Esophagus muscularis mucosa (tissue), 4 donors: Measurements from ENCODE around the gene WDR35. TPM values are rescaled to one million over a fixed set of nuclear protein-coding genes. Genes with fewer than 3 reads are reported as not detected.
"Not testable (repeated sequence)": the region's sequence is repeated elsewhere in the genome, so short reads cannot be mapped to it uniquely, and the experiment has no call there.

Experiments
- DNase-seq: peaks from one replicate; pipeline ENCODE4 v3.0.0-alpha.2; 2017; ENCODE audit errors: extremely low spot score
- H3K27ac ChIP-seq, 4 donors: fragments of 200-600 bp; sonication (generic); replicated peaks in 1 of 4; 1 replicate in 3 of 4; 2 replicates in 1 of 4; pipeline ENCODE4 v1.5.1; 2016 to 2019; ENCODE audit warnings: mild to moderate bottlenecking in 1 of 4
- H3K27me3 ChIP-seq, 4 donors: fragments of 200-600 bp; sonication (generic); one replicate each; pipeline versions ENCODE4 v1.5.1 to v1.6.0; 2016 to 2019
- H3K36me3 ChIP-seq, 4 donors: fragments of 200-600 bp; sonication (generic); one replicate each; pipeline ENCODE4 v1.5.1; 2016 to 2019
- H3K4me1 ChIP-seq, 4 donors: fragments of 200-600 bp; sonication (generic); one replicate each; pipeline ENCODE4 v1.5.1; 2016 to 2019
- H3K4me3 ChIP-seq, 4 donors: fragments of 200-600 bp; sonication (generic); 1 replicate in 2 of 4; 2 replicates in 2 of 4; pipeline ENCODE4 v1.5.1; 2016 to 2019; ENCODE audit warnings: mild to moderate bottlenecking in 4 of 4, moderate library complexity in 1 of 4
- H3K9me3 ChIP-seq, 4 donors: fragments of 200-600 bp; sonication (generic); 1 replicate in 3 of 4; 2 replicates in 1 of 4; pipeline ENCODE4 v1.5.1; 2016 to 2019
- EP300 ChIP-seq: sonication (generic); formaldehyde crosslinking; IDR thresholded peaks from one replicate; pipeline ENCODE4 v1.6.1; 2017; ENCODE audit warnings: antibody characterized with exemption
- POLR2A ChIP-seq: fragments of 450-650 bp; IDR thresholded peaks from one replicate; pipeline ENCODE4 v1.6.1; 2017; ENCODE audit warnings: antibody characterized with exemption, moderate library complexity, mild to moderate bottlenecking, low read depth
- POLR2AphosphoS5 ChIP-seq, 2 donors: sonication (generic); formaldehyde crosslinking; IDR thresholded peaks; one replicate each; pipeline ENCODE4 v1.6.1; 2017; ENCODE audit warnings: antibody characterized with exemption in 2 of 2
- WGBS: methylation state at CpG from one replicate; pipeline ENCODE4 v1.1.5; 2018; 5-methylcytosine and 5-hydroxymethylcytosine counted together
- intact Hi-C: fragments of 100-400 bp; cut with DNase I; formaldehyde crosslinking; loops from one replicate; pipeline ENCODE4 v1.15.1; 2023
- total RNA-seq, 4 donors: library from RNA; depleted of rRNA; stranded (reverse); fragments of >200 nt; gene quantifications; one replicate each; pipeline versions ENCODE4 v1.1.0 to v1.2.1, GENCODE V29; 2016
- TF ChIP-seq, protein P1 (sequence below), 3 experiments: fragments of 200-600 bp in 2 of 3; fragments of 450-650 bp in 1 of 3; sonication (generic) in 2 of 3; IDR thresholded peaks; one replicate each; pipeline ENCODE4 v1.5.1; 2017 to 2019; ENCODE audit warnings: antibody characterized with exemption in 3 of 3, mild to moderate bottlenecking in 2 of 3, moderate library complexity in 1 of 3

Gene WDR35
- total RNA-seq, 4 donors from 2014 or later: 9.4 to 15.0 (median 12.3) TPM

DNA sequence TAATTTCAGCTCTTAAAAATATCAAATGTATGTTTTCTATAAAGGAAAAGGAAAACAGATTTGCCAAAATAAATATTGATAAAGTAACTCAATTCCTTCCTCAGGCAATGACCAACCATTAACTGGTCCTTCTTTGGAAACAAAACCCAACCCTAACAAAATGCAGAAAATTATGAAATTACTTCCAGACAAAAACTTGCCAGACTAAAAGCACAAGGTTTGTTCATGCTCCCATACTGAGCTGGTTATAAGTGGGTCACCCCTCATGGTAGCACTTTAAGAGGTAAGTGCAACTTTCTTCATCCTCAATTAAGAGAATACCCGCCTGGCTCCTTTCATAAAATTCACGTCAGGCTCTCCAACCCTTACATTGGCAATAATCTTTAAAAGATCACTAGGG, 57.0 kb downstream of the WDR35 start:
- H3K27me3 ChIP-seq: no peaks in the 10 kb centered on the region
- H3K9me3 ChIP-seq: peaks cover 0 to 10% (median 8%) of the 10 kb centered on the region in 4 donors
- no peak for DNase-seq
- intact Hi-C loops: no loop called here
- 97% methylated on average over 2 of the region's 2 CpGs for WGBS
- TF ChIP-seq, protein P1, sequence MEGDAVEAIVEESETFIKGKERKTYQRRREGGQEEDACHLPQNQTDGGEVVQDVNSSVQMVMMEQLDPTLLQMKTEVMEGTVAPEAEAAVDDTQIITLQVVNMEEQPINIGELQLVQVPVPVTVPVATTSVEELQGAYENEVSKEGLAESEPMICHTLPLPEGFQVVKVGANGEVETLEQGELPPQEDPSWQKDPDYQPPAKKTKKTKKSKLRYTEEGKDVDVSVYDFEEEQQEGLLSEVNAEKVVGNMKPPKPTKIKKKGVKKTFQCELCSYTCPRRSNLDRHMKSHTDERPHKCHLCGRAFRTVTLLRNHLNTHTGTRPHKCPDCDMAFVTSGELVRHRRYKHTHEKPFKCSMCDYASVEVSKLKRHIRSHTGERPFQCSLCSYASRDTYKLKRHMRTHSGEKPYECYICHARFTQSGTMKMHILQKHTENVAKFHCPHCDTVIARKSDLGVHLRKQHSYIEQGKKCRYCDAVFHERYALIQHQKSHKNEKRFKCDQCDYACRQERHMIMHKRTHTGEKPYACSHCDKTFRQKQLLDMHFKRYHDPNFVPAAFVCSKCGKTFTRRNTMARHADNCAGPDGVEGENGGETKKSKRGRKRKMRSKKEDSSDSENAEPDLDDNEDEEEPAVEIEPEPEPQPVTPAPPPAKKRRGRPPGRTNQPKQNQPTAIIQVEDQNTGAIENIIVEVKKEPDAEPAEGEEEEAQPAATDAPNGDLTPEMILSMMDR (IDR thresholded peaks at IDR 0.05): no peak
- TF ChIP-seq EP300 (no peak), POLR2A (no peak), POLR2AphosphoS5 (IDR thresholded peaks at IDR 0.05) (no peak)
- no peaks in the 10 kb centered on the region for H3K4me1 ChIP-seq
- no peak overlapping the region for H3K27ac ChIP-seq
- no peak overlapping the region for H3K4me3 ChIP-seq
- H3K36me3 ChIP-seq: peaks cover 29 to 80% (median 43%) of the 10 kb centered on the region in 4 donors

GRCh38 chr2:19929226-19929625, 60.7 kb downstream of the WDR35 start:
- intact Hi-C loops: no loop called here
- TF ChIP-seq, protein P1 (IDR thresholded peaks at IDR 0.05): no peak
- TF ChIP-seq POLR2AphosphoS5 (IDR thresholded peaks at IDR 0.05) (no peak), EP300 (no peak), POLR2A (no peak)
- H3K36me3 ChIP-seq: peaks cover 19 to 72% (median 33%) of the 10 kb centered on the region in 4 donors

GRCh38 chr2:19927816-19928215, 62.1 kb downstream of the WDR35 start:
- Histone ChIP-seq H3K36me3 (peaks cover 19 to 76% (median 36%) of the 10 kb centered on the region in 4 donors), H3K9me3 (peaks cover 0 to 17% (median 15%) of the 10 kb centered on the region in 4 donors)
- DNase-seq, H3K4me3 ChIP-seq, intact Hi-C loops, H3K27me3 ChIP-seq, H3K27ac ChIP-seq, H3K4me1 ChIP-seq: not testable (repeated sequence)
- WGBS: 100% methylated on average over 1 of the region's 1 CpG

More at GRCh38 chr2:19929226-19929625, 60.7 kb downstream of the WDR35 start:
- Histone ChIP-seq H3K27ac (no peak overlapping the region), H3K4me1 (no peaks in the 10 kb centered on the region), H3K27me3 (no peaks in the 10 kb centered on the region), H3K4me3 (no peak overlapping the region), H3K9me3 (peaks cover 0 to 17% (median 15%) of the 10 kb centered on the region in 4 donors)
- no peak for DNase-seq

- H3K27ac ChIP-seq, DNase-seq, H3K4me3 ChIP-seq, intact Hi-C loops, H3K4me1 ChIP-seq, H3K27me3 ChIP-seq: not testable (repeated sequence)
- WGBS: 79% methylated on average over 4 of the region's 4 CpGs
- peaks cover 12 to 55% (median 23%) of the 10 kb centered on the region in 4 donors for H3K36me3 ChIP-seq
- H3K9me3 ChIP-seq: peaks cover 0 to 17% (median 15%) of the 10 kb centered on the region in 4 donors
Measured at GRCh38 chr2:19924526-19924925, 65.4 kb downstream of the WDR35 start.

GRCh38 chr2:19922188-19922587, 67.7 kb downstream of the WDR35 start:
- H3K4me3 ChIP-seq, intact Hi-C loops, H3K27me3 ChIP-seq, H3K4me1 ChIP-seq, H3K27ac ChIP-seq, DNase-seq, H3K9me3 ChIP-seq: not testable (repeated sequence)
- H3K36me3 ChIP-seq: peaks cover 0 to 32% (median 4%) of the 10 kb centered on the region in 4 donors
- 89% methylated on average over 3 of the region's 3 CpGs for WGBS

DNA sequence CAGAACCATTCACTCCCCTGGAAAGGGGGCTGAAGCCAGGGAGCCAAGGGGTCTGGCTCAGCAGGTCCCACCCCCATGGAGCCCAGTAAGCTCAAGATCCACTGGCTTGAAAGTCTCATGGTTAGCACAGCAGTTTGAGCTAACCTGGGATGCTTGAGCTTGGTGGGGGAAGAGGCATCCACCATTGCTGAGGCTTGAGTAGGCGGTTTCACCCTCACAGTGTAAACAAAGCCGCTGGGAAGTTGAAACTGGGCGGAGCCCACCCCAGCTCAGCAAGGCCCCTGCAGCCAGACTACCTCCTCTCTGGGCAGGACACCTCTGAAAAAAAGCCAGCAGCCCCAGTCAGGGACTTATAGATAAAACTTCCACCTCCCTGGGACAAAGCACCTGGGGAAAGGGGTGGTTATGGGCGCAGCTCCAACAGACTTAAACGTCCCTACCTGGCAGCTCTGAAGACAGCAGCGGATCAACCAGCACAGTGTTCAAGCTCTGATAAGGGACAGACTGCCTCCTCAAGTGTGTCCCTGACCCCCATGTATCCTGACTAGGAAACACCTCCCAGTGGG, 73.4 kb downstream of the WDR35 start:
- WGBS: 93% methylated on average over 5 of the region's 6 CpGs
- Histone ChIP-seq H3K4me1 (no peaks in the 10 kb centered on the region), H3K27me3 (no peaks in the 10 kb centered on the region), H3K36me3 (peaks cover 0 to 14% (median 10%) of the 10 kb centered on the region in 4 donors), H3K27ac (no peak overlapping the region), H3K9me3 (no peaks in the 10 kb centered on the region), H3K4me3 (no peak overlapping the region)
- intact Hi-C loops: no loop called here
- DNase-seq: no peak
- TF ChIP-seq, protein P1 (IDR thresholded peaks at IDR 0.05): no peak
- TF ChIP-seq POLR2AphosphoS5 (IDR thresholded peaks at IDR 0.05) (no peak), EP300 (no peak), POLR2A (no peak)
